OCI-LY3 (cell line): ENCODE data around the gene PRICKLE1.

Experiments
- EZH2phosphoT487 ChIP-seq: fragments of 200-600 bp; shearing (Covaris generic); IDR thresholded peaks from 2 replicates; pipeline ENCODE4 v1.6.1; 2018; ENCODE audit warnings: antibody characterized with exemption, mixed run types, low read depth
- TF ChIP-seq, protein P1 (sequence below): fragments of 200-600, 300-600 bp; sonication (generic); IDR thresholded peaks from 2 replicates; pipeline ENCODE4 v1.5.1; 2014; ENCODE audit warnings: antibody characterized with exemption, low read length, low read depth

DNA sequence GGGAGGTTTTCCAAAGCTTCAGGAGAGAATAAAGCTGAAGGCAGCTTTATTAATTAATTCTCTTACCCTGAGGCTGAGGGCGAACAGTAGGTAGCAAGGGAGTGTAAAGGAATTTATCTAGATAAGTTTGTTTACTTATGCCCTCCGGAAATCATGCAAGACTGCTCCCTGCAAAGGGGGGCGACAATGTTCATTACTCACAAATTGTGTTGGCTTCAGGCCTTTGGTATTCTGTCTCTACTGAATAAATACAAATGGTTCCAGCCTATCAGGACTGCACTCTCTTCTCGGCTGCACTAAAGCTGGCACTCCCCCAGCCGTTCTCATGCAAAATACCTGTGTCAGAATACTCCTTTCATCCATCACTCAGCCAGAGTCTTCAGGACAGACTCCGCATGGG is 142.8 kb downstream of the PRICKLE1 start:
- TF ChIP-seq, protein P1, sequence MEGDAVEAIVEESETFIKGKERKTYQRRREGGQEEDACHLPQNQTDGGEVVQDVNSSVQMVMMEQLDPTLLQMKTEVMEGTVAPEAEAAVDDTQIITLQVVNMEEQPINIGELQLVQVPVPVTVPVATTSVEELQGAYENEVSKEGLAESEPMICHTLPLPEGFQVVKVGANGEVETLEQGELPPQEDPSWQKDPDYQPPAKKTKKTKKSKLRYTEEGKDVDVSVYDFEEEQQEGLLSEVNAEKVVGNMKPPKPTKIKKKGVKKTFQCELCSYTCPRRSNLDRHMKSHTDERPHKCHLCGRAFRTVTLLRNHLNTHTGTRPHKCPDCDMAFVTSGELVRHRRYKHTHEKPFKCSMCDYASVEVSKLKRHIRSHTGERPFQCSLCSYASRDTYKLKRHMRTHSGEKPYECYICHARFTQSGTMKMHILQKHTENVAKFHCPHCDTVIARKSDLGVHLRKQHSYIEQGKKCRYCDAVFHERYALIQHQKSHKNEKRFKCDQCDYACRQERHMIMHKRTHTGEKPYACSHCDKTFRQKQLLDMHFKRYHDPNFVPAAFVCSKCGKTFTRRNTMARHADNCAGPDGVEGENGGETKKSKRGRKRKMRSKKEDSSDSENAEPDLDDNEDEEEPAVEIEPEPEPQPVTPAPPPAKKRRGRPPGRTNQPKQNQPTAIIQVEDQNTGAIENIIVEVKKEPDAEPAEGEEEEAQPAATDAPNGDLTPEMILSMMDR = no peak
- TF ChIP-seq EZH2phosphoT487 = no peak
